ENCODE data around the gene SCIN. TPM values are rescaled to one million over a fixed set of nuclear protein-coding genes. Genes with fewer than 3 reads are reported as not detected.

The SCIN gene
- polyA plus RNA-seq, 1 donor (not counting 4 experiments of a cell fraction or from before 2014, with no cell fraction given): not detected

- Histone ChIP-seq H3K9me1 (ENCODE audit: control insufficient read depth, extremely low read depth, insufficient read depth, low read length) (no peaks in the 10 kb centered on the region), H3K9ac (ENCODE audit: control insufficient read depth, extremely low read depth, insufficient read depth, low read length) (no peak overlapping the region), H4K20me1 (ENCODE audit: control insufficient read depth, extremely low read depth, insufficient read depth, low read length) (no peaks in the 10 kb centered on the region), H3K79me2 (ENCODE audit: control insufficient read depth, insufficient read depth, low read length) (no peaks in the 10 kb centered on the region), H2AFZ (ENCODE audit: control insufficient read depth, low read length) (no peak overlapping the region), H3K27me3 (ENCODE audit: control insufficient read depth, extremely low read depth, insufficient read depth, low read length) (no peaks in the 10 kb centered on the region), H3K36me3 (ENCODE audit: control insufficient read depth in 2 of 2, extremely low read depth in 1 of 2, insufficient read depth in 2 of 2, low read length in 2 of 2) (no peaks in the 10 kb centered on the region), H3K4me3 (ENCODE audit: control insufficient read depth in 2 of 3, extremely low read depth in 1 of 3, insufficient read depth in 2 of 3, low read depth in 1 of 3, low read length in 3 of 3) (no peak overlapping the region), H3K4me2 (ENCODE audit: control insufficient read depth, extremely low read depth, insufficient read depth, low read depth, low read length) (peak overlapping the region; percentile 57), H3K9me3 (ENCODE audit: control insufficient read depth, low read depth, low read length) (no peaks in the 10 kb centered on the region), H3K4me1 (ENCODE audit: control insufficient read depth, extremely low read depth, insufficient read depth, low read length) (peaks cover 32% of the 10 kb centered on the region), H3K27ac (ENCODE audit: control insufficient read depth, insufficient read depth, low read length) (no peak overlapping the region)
- DNase-seq (ENCODE audit: low read depth, low spot score) (no peak), FAIRE-seq (no peak)
- dilution Hi-C loops (cut with MboI; ENCODE audit: extremely low pct_ligation_motif_present, low sequenced_read_pairs): no loop called here
- TF ChIP-seq EZH2 (IDR thresholded peaks at IDR 0.05; ENCODE audit: low read length) (no peak), CTCF (optimal IDR thresholded peaks at IDR 0.05 in 1 of 3, IDR thresholded peaks at IDR 0.05 in 1 of 3, conservative IDR thresholded peaks at IDR 0.05 in 1 of 3; ENCODE audit: extremely low read depth in 1 of 3, insufficient read depth in 2 of 3, low read length in 3 of 3) (no peak)
Measured at GRCh38 chr7:12648704-12649261, 78.3 kb downstream of the SCIN start.

DNA sequence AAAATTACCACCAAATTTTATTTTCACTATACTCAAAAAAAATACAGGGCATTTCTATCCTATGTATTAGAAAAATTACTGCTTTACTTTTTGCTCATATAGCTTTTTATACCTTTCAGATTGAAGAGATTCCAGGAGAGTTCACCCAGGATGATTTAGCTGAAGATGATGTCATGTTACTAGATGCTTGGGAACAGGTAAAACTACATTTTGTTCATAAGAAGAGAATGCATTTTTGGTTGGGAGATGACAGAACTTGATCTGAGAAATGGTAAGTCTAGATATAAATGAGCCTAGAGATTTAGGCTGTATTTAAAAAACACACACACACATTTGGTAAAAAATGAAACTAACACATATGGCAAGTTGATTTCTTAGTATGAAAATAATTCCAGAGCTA is 78.8 kb downstream of the SCIN start:
- Histone ChIP-seq H3K27ac (ENCODE audit: control insufficient read depth, insufficient read depth, low read length) (no peak overlapping the region), H3K4me1 (ENCODE audit: control insufficient read depth, extremely low read depth, insufficient read depth, low read length) (peaks cover 36% of the 10 kb centered on the region), H3K79me2 (ENCODE audit: control insufficient read depth, insufficient read depth, low read length) (no peaks in the 10 kb centered on the region), H3K9me3 (ENCODE audit: control insufficient read depth, low read depth, low read length) (no peaks in the 10 kb centered on the region), H3K9ac (ENCODE audit: control insufficient read depth, extremely low read depth, insufficient read depth, low read length) (no peak overlapping the region), H4K20me1 (ENCODE audit: control insufficient read depth, extremely low read depth, insufficient read depth, low read length) (no peaks in the 10 kb centered on the region), H2AFZ (ENCODE audit: control insufficient read depth, low read length) (no peak overlapping the region), H3K27me3 (ENCODE audit: control insufficient read depth, extremely low read depth, insufficient read depth, low read length) (no peaks in the 10 kb centered on the region), H3K36me3 (ENCODE audit: control insufficient read depth in 2 of 2, extremely low read depth in 1 of 2, insufficient read depth in 2 of 2, low read length in 2 of 2) (no peaks in the 10 kb centered on the region), H3K4me3 (ENCODE audit: control insufficient read depth in 2 of 3, extremely low read depth in 1 of 3, insufficient read depth in 2 of 3, low read depth in 1 of 3, low read length in 3 of 3) (no peak overlapping the region), H3K9me1 (ENCODE audit: control insufficient read depth, extremely low read depth, insufficient read depth, low read length) (no peaks in the 10 kb centered on the region), H3K4me2 (ENCODE audit: control insufficient read depth, extremely low read depth, insufficient read depth, low read depth, low read length) (peak overlapping the region; percentile 57)
- dilution Hi-C loops (cut with MboI; ENCODE audit: extremely low pct_ligation_motif_present, low sequenced_read_pairs): no loop called here
- FAIRE-seq: peak; percentile 36
- peak; percentile 46 for DNase-seq (ENCODE audit: low read depth, low spot score)
- TF ChIP-seq CTCF (optimal IDR thresholded peaks at IDR 0.05 in 1 of 3, IDR thresholded peaks at IDR 0.05 in 1 of 3, conservative IDR thresholded peaks at IDR 0.05 in 1 of 3; ENCODE audit: extremely low read depth in 1 of 3, insufficient read depth in 2 of 3, low read length in 3 of 3): no peak
- TF ChIP-seq EZH2 (IDR thresholded peaks at IDR 0.05; ENCODE audit: low read length): no peak
